NOMO-1 treated with DMSO at 0.1 percent for 48 hours (cell line): ENCODE results near the gene PROCA1.

Source experiments
- DNase-seq: peaks from one replicate; lab custom pipeline; 2025; ENCODE audit not compliant: unreplicated experiment; lab: John Stamatoyannopoulos, UW

The PROCA1 gene

DNA sequence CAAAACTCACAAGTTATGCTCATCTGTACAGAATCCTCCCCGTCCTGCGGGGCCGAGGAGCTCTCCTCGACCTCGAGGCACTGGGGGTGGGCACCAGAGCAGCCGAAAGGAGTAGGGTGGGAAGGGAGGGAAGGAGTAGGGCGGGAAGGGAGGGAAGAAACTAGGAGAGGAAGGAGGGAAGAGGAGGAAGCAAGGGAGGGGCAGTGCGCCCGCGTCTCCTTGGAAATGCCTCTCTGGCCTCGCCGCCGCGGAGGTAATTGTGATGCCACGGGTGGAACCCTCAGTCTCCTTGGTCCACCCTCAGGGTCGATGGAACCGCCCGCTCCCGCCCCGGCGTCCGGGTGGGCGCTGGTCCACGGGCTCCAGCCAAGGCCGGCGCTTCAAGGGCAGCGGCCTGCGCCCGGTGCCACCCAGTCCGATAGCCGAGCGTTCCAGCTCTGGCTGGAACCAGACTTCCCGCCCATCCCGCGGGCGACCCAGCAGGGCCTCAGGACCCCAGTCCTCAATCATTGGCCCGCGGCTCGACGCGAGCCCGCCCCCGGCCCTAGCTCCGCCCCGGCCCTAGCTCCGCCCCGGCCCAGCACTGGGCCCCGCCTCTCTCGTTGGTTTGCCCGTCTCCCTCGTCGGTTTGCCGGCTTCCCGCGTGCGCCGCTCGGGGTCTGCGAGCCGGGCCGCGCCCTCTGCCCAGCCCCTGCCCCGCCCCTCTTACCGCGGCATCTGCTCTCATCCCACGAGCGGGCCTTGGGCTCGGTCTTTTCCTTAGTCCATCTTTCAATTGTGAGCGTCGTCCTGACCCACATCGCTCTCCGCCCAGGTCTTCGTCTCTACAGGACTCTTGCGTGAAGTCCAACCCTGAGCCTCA is 596 bp downstream of the PROCA1 start:
- DNase-seq, result peak; percentile 85

DNA sequence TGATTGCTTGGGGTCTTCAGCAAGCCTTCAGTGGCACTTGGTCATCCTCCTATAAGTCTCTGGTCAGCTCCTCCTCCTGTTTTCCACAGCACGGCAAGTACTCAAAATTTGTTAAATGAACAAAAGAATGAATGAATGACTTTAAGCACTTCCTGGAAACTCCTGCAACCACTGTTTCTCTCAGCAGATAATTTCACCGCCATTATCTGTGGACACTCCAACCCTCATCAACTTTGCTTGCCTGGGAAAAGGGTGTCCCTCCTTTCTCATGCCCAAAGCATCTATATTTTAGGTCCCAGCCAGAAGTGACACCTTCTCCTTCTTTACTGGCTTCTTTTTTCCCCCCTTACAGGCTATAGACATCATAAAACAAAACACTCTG is 4.4 kb downstream of the PROCA1 start:
- DNase-seq, result no peak

DNA sequence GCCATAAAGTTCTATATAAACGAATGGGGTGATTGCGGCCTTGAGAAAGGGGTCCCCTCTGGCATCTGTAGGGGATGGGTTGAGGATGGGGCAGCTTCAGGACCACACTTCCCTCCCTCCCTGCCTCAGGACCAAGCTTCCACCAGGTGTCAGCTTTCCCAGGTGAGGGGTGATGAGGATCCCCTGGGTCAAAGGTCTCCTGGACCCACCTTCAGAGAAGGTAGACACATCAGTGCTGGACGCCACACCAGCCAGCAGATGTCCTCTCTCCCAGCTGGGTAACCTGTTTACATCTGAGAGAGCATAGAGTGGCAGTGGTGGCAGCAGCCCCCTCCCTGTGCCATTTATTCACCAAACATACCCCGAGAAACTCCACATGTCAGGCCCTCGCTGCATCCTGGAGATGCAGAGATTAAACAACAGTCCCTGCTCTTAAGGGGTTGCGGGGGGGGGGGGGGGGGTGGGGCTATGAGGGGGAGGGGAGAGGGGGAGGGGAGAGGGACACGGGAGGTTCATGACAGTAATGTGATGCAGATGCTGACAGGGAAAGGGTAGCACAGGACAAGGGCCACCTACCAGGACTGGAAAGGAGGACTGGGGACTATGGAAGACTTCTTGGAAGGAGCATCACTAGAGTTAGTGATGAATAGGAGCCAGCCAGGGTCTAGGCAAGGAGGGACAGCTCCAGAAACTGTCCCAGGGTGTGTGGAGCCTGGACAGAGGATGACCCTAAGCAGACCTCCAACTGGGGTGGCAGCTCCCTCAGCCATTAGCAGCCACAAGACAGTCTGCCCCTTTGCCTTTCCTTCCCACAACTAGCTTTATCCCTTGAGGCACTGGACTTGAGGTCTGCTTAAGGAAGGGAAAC is 5.0 kb downstream of the PROCA1 start:
- no peak for DNase-seq

- DNase-seq, result no peak
Measured at GRCh38 chr17:28705728-28706334, 5.9 kb downstream of the PROCA1 start.

DNA sequence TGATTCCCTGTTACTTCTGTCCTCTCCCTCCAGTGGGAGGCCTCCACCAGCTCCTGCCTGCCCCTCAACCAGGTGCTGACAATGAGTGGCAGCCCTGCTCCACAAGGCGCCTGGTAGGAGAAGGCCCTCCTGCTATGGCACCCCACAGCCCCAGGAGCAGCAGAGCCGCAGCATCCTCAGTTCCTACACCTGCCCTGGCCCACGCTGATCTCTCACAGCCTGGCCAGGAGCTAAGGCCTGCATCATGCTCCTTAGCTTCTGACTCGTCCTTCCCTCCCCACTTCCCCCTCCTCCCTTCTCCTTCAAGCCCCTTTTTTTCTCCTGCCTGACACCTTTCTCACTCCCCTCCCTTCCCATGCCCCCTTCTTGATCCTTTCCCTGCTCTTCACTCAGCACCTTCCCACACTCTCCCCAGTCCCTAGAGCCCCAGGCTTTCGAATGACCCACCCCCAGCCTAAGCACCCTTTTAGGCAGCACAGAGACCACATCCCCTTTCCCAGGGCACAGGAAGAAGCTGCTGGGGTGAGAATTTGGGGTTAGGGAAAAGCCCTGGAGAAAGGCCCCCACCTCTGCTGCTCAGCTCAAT is 6.5 kb downstream of the PROCA1 start:
- DNase-seq, result no peak

DNA sequence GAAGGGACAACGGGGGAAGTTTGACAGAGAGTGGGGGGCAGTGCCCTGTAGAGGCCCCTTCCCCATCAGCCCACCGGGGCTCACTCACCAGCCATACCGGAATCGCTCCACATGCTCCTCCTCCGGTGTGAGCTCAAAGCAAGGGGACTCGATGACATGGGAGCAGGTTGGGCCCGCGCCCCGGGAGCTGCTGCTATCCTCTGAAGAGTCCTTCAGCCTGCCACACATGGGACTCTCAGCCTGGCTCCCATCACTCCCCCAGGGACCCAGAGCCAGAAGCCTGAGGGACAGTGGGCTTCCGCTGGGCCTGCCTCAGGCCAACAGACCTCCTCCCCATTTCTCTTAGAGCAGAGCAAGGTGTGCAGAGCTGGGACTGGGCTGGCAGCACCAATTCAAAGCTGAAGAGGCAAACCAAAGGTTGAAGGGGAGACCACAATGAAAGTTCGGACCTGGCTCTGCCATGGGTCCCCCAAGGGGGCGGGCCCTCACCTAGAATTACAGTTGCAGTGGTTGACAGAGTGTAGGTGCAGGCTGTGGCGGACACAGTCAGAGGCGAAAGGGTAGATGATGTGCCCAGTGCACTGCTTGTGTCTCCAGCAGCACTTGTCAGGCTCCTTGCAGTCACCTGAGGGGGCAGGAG is 7.3 kb downstream of the PROCA1 start:
- DNase-seq, result no peak

- no peak for DNase-seq
Measured at GRCh38 chr17:28703552-28704218, 8.0 kb downstream of the PROCA1 start.

DNA sequence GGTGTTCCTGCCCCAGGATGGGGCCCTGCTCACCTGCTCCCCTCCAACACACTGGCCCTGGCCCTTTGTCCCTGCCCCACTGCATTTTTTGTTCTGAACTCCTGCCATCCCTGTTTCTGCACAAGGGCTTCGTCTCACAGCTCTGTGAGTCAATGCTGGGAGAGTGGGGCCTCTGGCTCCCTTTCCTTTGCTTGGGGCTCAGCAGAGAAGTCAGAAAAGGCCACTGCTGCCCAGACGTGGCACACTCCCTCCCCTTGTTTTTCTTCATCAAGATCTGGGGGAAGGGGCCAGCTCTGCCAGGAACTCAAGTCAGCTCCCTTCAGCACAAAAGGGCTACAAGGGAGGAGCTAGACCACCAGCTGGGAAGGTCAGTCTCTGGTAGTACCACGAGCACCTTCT is 8.9 kb downstream of the PROCA1 start:
- no peak for DNase-seq

DNA sequence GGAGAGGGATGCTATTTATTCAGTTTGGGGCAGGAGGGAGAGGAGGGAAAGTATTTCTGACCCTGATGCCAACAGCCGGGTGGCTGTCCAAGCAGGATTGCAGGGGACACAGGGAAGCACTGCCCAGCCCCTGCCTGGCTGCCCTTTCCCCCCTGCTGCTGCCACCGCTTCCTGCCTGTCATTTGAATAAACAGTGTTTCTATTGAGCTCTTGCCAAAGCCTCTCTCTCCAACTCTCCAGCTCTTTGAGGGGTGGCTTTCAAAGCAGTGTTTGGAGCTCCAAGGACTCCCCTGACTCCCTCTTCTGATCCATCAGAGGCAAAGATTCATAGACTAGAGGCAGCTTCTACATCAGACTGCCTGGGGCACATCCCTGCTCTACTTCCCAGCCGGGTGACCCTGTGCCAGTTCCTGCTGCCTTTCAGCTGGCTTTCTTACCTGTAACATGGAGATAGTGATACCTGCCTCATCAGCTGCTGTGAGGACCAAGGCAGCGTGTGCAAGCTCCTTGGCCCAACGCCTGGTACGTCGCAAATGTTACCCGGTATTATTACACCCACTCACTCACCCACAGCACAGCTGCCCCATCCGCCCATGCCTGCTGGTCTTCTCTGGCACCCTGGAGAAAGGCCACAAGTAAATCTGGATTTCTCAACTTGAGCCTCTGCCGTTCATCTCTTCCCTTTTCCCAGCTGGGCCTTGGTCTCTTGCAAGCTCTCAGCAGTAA is 9.5 kb downstream of the PROCA1 start:
- no peak for DNase-seq

DNA sequence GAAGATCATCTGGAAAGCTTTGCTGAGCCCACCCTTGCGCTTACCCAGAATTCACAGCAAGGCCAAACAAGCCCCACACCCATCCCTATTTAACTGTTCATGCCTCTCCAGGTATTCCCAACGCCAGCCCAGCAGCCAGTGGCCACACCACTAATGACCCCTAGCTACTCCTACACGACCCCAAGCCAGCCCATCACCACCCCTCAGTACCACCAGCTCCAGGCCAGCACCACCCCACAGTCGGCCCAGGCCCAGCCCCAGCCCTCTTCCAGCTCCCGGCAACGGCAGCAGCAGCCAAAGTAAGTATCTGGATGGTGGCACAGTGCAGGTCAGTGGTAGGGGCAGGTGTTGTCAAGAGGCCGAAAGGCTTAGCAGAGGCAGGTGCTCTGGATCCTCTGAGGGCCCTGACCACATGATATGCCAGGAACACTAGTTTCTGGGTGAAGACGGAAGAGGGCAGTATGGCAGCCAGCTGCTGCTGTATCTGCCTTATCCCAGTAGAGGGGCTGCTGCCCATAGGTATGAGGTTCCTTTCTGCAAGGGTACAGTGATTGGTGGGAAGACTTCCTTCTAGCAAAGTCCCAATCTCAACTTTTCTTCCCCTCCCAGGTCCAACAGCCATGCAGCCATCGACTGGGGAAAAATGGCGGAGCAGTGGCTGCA is 10.7 kb downstream of the PROCA1 start:
- DNase-seq, result no peak

DNA sequence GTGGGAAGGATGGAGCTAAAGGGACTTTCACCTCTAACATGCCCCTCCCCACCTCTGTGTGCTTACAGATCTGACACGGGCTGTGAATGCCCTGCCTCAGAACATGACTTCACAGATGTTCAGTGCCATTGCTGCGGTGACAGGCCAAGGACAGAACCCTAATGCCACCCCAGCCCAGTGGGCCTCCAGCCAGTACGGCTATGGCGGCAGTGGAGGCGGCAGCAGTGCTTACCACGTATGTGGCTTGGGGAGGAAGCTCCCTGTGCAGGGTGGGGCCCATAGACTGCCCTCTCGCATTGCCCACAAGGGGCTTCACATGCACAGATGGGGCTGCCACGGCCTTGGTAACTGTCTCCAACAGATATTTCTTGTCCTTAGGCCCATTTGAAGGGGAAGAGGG is 11.4 kb downstream of the PROCA1 start:
- no peak for DNase-seq

- peak; percentile 43 for DNase-seq
Measured at GRCh38 chr17:28698253-28698941, 13.3 kb downstream of the PROCA1 start.

DNA sequence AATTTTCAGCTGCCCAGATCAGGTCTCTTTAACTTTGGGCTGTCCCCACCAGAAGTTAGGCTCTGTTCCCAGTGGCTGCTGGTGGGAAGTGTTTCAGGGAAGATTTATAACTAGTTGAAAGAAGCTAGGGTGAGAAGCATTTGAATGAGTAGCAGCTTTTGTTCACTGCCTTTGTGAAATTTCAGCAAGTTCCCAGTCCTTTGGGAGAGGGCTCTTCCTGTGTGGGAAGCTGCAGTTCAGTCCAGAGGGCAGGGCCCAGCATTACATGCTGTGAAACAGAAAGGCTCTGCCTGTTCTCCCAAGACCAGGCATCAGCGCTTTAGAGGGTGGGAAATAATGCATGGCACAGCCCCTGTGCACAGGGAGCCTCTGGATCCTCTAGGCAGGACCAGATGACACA is 17.8 kb downstream of the PROCA1 start:
- no peak for DNase-seq

GRCh38 chr17:28689011-28689410 is 22.7 kb downstream of the PROCA1 start:
- DNase-seq, result no peak

DNA sequence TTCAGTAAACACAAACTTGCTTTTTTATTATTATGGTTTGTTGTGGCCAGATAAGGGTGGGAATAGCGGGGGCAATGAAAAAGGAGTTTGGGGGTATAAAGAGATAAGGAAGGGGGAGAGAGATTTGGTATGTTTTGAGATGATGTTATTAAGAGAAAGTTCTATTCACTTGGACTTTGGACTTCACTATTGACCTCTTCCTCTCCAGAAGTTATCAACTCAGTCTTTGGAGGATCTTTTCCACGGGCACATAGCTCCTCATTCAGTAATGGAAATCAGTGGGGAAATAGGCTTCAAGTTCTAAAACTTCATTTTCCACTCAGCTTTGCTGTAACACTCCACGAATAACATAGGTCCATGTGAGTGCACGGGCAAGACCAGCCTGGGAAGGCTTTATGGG is 23.2 kb downstream of the PROCA1 start:
- DNase-seq, result no peak

DNA sequence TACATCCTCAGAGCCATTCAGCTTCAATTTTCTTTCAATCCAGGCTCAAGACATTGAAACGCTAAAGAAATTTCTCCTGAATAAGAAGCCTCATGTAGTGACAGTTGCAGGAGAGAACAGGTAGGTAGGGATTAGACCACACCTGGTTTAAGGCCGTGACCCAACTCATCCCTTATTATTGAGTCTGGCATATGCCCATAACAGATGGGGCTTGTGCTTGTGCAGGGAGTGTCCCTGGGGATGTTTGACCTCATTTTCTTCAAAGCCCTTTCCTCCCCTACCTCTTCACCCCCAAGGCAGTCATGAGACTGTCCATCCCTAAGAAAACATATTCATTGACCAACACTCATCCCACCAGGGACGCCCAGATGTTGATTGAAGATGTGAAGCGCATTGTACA is 25.4 kb downstream of the PROCA1 start:
- no peak for DNase-seq

DNA sequence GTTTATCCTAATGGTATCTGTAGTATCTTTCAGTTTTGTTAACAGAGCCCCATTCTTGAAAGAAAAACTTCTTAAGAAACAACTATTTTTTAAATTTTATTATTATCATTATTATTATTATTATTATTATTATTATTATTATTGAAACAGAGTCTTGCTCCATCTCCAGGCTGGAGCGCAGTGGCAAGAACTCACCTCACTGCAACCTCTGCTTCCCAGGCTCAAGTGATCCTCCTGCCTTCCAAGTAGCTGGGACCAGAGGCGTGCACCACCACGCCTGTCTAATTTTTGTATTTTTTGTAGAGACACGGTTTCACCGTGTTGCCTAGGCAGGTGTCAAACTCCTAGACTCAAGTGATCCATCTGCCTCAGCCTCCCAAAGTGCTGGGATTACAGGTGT is 26.3 kb downstream of the PROCA1 start:
- no peak for DNase-seq

- no peak for DNase-seq
Measured at GRCh38 chr17:28684963-28685362, 26.7 kb downstream of the PROCA1 start.

DNA sequence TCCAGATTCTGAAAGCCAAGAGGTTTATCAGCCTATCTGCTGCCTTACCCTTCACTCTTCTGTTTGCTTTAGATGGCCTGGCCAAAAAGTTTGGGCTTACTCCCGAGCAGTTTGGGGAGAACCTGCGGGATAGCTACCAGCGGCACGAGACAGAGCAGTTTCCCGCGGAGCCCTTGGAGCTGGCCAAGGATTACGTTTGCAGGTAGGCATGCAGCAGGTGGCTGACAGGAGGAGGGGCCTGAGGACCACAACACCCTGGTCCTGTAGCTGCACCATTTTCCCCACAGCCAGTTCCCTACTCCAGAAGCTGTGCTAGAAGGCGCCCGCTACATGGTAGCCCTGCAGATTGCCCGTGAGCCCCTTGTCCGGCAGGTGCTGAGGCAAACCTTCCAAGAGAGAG is 29.0 kb downstream of the PROCA1 start:
- no peak for DNase-seq
